Lung (tissue), 12 donors: ENCODE results near the gene POLR2L. TPM values are rescaled to one million over a fixed set of nuclear protein-coding genes. Genes with fewer than 3 reads are reported as not detected.

Source experiments
- ATAC-seq: fragments of 200-7000 bp; cut with Tn5 transposase; one replicate; pipeline ENCODE4 v1.9.1; 2020; ENCODE audit warnings: moderate number of reproducible peaks; ENCODE audit not compliant: insufficient read depth, low FRiP score
- DNase-seq, 3 donors: peaks; one replicate each; pipeline ENCODE4 v3.0.0-alpha.2; 2013 to 2017
- H3K27ac ChIP-seq, 2 donors: one replicate each; pipeline ENCODE4 v1.5.1; 2013; ENCODE audit warnings: mild to moderate bottlenecking in 2 of 2, moderate library complexity in 2 of 2, control low read depth in 1 of 2, inconsistent platforms in 1 of 2, low read depth in 1 of 2, low read length in 1 of 2
- H3K27me3 ChIP-seq, 3 donors: one replicate each; pipeline ENCODE4 v1.5.1; 2013; ENCODE audit warnings: low read length in 2 of 3; ENCODE audit not compliant: control insufficient read depth in 3 of 3, insufficient read depth in 3 of 3
- H3K36me3 ChIP-seq, 4 donors: one replicate each; pipeline ENCODE4 v1.5.1; 2013; ENCODE audit warnings: low read length in 4 of 4, mild to moderate bottlenecking in 1 of 4, moderate library complexity in 1 of 4; ENCODE audit not compliant: control insufficient read depth in 4 of 4, insufficient read depth in 4 of 4
- H3K4me1 ChIP-seq, 5 donors: one replicate each; pipeline ENCODE4 v1.5.1; 2013; ENCODE audit warnings: low read length in 5 of 5, mild to moderate bottlenecking in 2 of 5, moderate library complexity in 1 of 5; ENCODE audit not compliant: control insufficient read depth in 5 of 5, insufficient read depth in 5 of 5
- H3K4me3 ChIP-seq: one replicate; pipeline ENCODE4 v1.5.1; 2013; ENCODE audit warnings: mild to moderate bottlenecking, control low read depth, moderate library complexity
- H3K9ac ChIP-seq, 2 donors: one replicate each; pipeline ENCODE4 v1.5.1; 2013; ENCODE audit warnings: low read length in 2 of 2, control low read depth in 1 of 2; ENCODE audit not compliant: insufficient read depth in 1 of 2
- H3K9me3 ChIP-seq, 4 donors: one replicate each; pipeline ENCODE4 v1.5.1; 2013; ENCODE audit warnings: low read length in 3 of 4, mild to moderate bottlenecking in 1 of 4, moderate library complexity in 1 of 4; ENCODE audit not compliant: control insufficient read depth in 4 of 4, insufficient read depth in 3 of 4
- WGBS, 2 donors: extraction: QIAGEN DNeasy Blood & Tissue Kit; methylation state at CpG; one replicate each; pipeline ENCODE4 v1.1.7; 2013; 5-methylcytosine and 5-hydroxymethylcytosine counted together
- polyA plus RNA-seq, 2 donors: library from polyadenylated mRNA; stranded (reverse); fragments of 200-250 nt; gene quantifications; one replicate each; pipeline ENCODE4 v1.2.1, GENCODE V29; 2013
- total RNA-seq, 2 donors: library from RNA; depleted of rRNA in 1 of 2; stranded (reverse); fragments of >200 nt in 1 of 2; gene quantifications; one replicate each; pipeline ENCODE4 v1.2.1, GENCODE V29; 2014 to 2021
- TF ChIP-seq, protein P1 (sequence below): IDR thresholded peaks from 2 replicates; pipeline ENCODE4 v1.5.1; 2012; ENCODE audit warnings: mild to moderate bottlenecking; ENCODE audit errors: control extremely low read depth, extremely low read depth
- donor health status: control.
- donor health status: control.
- donor health status: Bipolar disorder and iron deficiency.
- donor health status: healthy.
- donor health status: DM: yes; HTN: yes; CAD: no.

The POLR2L gene
- total and polyA plus RNA-seq, 4 donors = 144 to 183 (median 167) TPM

DNA sequence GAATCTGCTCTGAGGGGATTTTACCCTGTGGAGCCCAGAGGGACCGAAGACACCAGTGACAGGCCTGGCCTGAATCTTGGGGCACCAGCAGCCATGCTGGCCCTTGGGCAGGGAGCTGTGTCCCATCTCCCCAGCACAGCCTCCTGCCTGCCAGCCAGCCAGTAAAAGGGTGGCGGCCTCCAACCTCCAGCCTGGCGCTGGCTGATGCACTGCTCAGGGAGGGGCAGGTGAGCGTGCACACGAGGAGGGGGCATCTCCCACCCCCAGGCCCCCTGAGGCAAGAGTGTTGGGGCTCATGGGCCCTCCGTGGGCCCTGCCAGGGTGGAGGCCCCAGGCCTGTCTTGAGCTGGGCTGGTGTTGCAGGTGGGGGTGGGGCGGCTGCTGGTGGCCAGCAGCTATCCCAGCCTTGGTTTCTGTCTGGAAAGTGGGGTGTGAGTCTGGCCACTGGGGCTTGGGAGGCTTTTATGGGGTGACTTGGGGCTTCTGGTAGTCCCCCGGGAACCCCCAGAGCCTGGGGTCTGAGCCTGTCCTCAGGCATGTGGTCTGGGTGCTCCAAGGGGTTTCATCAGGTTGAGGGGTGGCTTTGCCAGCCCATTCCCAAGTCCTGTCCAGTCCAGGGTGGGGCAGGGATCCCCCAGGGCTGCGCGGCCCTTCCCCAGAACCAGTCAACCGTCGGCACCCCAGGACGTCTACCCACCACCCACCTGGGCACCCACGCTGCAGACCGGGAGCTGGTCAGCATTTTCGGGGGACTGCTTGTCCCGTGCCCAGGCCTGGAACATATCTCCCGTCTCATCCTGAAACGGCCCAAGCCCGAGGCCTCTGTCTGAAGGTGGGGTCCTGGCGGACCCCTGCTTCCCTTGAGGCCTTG is 18.1 kb upstream of the POLR2L start:
- no peaks in the 10 kb centered on the region for H3K9me3 ChIP-seq
- no peak for ATAC-seq
- TF ChIP-seq, protein P1, sequence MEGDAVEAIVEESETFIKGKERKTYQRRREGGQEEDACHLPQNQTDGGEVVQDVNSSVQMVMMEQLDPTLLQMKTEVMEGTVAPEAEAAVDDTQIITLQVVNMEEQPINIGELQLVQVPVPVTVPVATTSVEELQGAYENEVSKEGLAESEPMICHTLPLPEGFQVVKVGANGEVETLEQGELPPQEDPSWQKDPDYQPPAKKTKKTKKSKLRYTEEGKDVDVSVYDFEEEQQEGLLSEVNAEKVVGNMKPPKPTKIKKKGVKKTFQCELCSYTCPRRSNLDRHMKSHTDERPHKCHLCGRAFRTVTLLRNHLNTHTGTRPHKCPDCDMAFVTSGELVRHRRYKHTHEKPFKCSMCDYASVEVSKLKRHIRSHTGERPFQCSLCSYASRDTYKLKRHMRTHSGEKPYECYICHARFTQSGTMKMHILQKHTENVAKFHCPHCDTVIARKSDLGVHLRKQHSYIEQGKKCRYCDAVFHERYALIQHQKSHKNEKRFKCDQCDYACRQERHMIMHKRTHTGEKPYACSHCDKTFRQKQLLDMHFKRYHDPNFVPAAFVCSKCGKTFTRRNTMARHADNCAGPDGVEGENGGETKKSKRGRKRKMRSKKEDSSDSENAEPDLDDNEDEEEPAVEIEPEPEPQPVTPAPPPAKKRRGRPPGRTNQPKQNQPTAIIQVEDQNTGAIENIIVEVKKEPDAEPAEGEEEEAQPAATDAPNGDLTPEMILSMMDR = no peak
- no peak overlapping the region for H3K9ac ChIP-seq
- H3K4me1 ChIP-seq = peaks cover 0 to 37% (median 12%) of the 10 kb centered on the region in 5 donors
- H3K36me3 ChIP-seq = peaks cover 0 to 42% (median 0%) of the 10 kb centered on the region in 4 donors
- WGBS, 2 donors = 87 to 88% methylated on average over 20 to 21 of the region's 21 CpGs
- H3K27ac ChIP-seq = peak overlapping the region in 1 of 2 donors; percentile 11
- no peak for DNase-seq
- H3K4me3 ChIP-seq = no peak overlapping the region
- no peaks in the 10 kb centered on the region for H3K27me3 ChIP-seq

DNA sequence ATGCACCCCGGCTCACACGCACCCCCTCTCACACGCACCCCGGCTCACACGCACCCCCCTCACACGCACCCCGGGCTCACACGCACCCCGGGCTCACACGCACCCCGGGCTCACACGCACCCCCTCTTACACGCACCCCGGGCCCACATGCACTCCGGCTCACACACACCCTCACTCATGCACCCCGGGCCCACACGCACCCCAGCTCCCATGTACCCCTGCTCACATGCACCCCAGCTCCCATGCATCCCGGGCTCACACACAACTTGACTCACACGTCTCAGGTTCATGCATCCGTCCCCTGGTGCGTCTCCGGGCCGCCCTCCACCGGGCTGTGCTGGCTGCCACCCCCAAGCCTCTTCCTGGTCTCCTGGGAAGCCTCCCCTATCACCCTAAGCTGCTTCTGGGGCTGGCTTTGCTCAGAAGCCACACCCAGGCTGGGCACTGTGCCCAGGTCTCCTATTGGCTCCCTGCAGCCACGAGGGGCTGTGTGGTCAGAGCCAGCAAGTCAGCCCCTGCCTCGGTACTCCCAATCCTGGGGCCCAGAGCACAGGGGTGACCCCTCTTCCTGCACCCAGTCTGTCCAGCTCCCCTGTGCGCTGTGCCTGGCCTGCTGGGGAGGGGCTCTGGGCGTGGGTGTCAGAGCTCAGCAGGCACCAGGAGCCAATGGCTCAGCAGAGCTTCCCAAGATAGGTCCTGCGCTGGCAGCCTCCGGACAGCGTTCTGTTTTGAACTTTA is 17.2 kb upstream of the POLR2L start:
- no peak overlapping the region for H3K9ac ChIP-seq
- H3K27ac ChIP-seq = peak overlapping the region in 1 of 2 donors; percentile 29
- no peaks in the 10 kb centered on the region for H3K27me3 ChIP-seq
- no peak overlapping the region for H3K4me3 ChIP-seq
- ATAC-seq (peak; percentile 13), DNase-seq (peak; percentile 94 to 98 (median 94))
- no peaks in the 10 kb centered on the region for H3K9me3 ChIP-seq
- WGBS, 2 donors = 67 to 75% methylated on average over 22 to 31 of the region's 31 CpGs
- TF ChIP-seq, protein P1 = no peak
- H3K4me1 ChIP-seq = peaks cover 0 to 40% (median 12%) of the 10 kb centered on the region in 5 donors
- H3K36me3 ChIP-seq = peaks cover 0 to 40% (median 0%) of the 10 kb centered on the region in 4 donors

- no peak overlapping the region for H3K27ac ChIP-seq
- TF ChIP-seq, protein P1 = no peak
- H3K9ac ChIP-seq = no peak overlapping the region
- no peaks in the 10 kb centered on the region for H3K27me3 ChIP-seq
- H3K4me3 ChIP-seq = no peak overlapping the region
- no peaks in the 10 kb centered on the region for H3K9me3 ChIP-seq
- peaks cover 0 to 41% (median 12%) of the 10 kb centered on the region in 5 donors for H3K4me1 ChIP-seq
- 90 to 95% methylated on average over 37 of the region's 37 CpGs for WGBS, 2 donors
- ATAC-seq = no peak
- DNase-seq = no peak
- peaks cover 0 to 38% (median 0%) of the 10 kb centered on the region in 4 donors for H3K36me3 ChIP-seq
These were observed 16.5 kb upstream of the POLR2L start for GRCh38 chr11:858762-859339.
